Measurements from ENCODE around the gene RGN.

- no peak for TF ChIP-seq GATA3 (IDR thresholded peaks at IDR 0.05; ENCODE audit: low read depth, low read length)
- no peak for TF ChIP-seq GATA2 (IDR thresholded peaks at IDR 0.05; ENCODE audit: low read depth, low read length)
These were observed 13.0 kb downstream of the RGN start for GRCh38 chrX:47091149-47091775.
